Measurements from ENCODE around the gene ESF1. TPM values are rescaled to one million over a fixed set of nuclear protein-coding genes. Genes with fewer than 3 reads are reported as not detected.
A peak's percentile ranks its signal among the peaks of the same experiment; 100 is the strongest.

The ESF1 gene
- total and polyA plus RNA-seq, 7 experiments from 2014 or later, result 7.2 to 16.9 (median 10.7) TPM

DNA sequence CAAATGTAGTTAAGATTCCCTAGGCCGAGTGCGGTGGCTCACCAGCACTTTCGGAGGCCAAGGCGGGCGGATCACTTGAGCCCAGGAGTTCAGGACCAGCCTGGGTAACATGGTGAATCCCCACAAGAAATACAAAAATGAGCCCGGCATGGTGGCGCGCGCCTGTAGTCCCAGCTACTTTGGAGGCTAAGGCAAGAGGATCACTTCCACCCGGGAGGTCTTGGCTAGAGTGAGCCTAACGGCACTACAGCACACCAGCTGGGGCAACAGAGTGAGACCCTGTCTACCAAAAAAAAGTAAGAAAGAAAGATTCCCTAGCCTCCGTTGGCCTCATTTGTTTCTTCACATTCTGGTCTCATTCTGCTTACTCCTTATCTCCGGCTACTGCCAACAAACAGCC, 1.2 kb downstream of the ESF1 start:
- no peaks in the 10 kb centered on the region for H3K9me3 ChIP-seq (ENCODE audit: control insufficient read depth in 2 of 3, low read length in 3 of 3)
- intact Hi-C loops (cut with micrococcal nuclease), result loop anchor here in 1 of 2 donors (10.0 kb wide), 1 partner anchor 1889 kb away; no protein-coding TSS in a partner anchor
- ATAC-seq, result no peak
- H3K27me3 ChIP-seq (ENCODE audit: control insufficient read depth in 2 of 2, insufficient read depth in 2 of 2, low read length in 2 of 2), result no peaks in the 10 kb centered on the region
- no peak for DNase-seq
- H3K4me1 ChIP-seq (ENCODE audit: control insufficient read depth in 2 of 2, insufficient read depth in 2 of 2, low read length in 2 of 2), result peaks cover 14 to 21% of the 10 kb centered on the region in 2 donors
- H3K27ac ChIP-seq (ENCODE audit: low read depth, low read length), result no peak overlapping the region
- Mint-ChIP-seq H3K4me3 (peak overlapping the region in 9 of 10 donors; percentile 26 to 100 (median 98)), H3K36me3 (peaks cover 6 to 30% (median 17%) of the 10 kb centered on the region in 5 donors), H3K4me1 (peaks cover 31 to 85% (median 69%) of the 10 kb centered on the region in 7 donors), H3K27ac (peak overlapping the region in 1 of 9 donors; percentile 96), H3K9me3 (no peaks in the 10 kb centered on the region), H3K27me3 (peaks cover 0 to 2% (median 0%) of the 10 kb centered on the region in 5 donors)
- peak overlapping the region; percentile 83 for H3K4me3 ChIP-seq (ENCODE audit: low read length)
- ChIA-PET CTCF (no interaction called here), POLR2A (interaction anchor here (1.1 kb wide), 1 partner anchor 8 kb away, joined by 5 read pairs; no protein-coding TSS in a partner anchor)
- H3K36me3 ChIP-seq (ENCODE audit: control insufficient read depth in 2 of 3, insufficient read depth in 3 of 3, low read length in 3 of 3), result peaks cover 0 to 24% (median 7%) of the 10 kb centered on the region in 3 experiments

DNA sequence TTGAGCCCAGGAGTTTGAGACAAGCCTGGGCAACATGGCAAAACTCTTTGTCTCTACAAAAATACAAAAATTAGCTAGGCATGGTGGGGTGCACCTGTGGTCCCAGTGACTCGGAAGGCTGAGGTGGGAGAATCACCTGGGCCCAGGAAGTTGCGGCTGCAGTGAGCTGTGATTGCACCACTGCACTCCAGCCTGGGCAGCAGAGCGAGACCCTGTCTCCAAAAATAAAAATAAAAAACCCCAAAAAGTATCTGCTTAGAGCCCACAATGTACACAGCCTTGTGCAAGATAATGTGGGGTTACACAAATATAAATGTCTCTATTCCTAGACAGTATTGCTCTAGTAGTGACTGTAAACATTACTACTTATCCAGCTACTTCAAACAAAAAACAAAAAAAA, 5.9 kb downstream of the ESF1 start:
- ATAC-seq (no peak), DNase-seq (no peak)
- H3K27me3 Mint-ChIP-seq, result no peaks in the 10 kb centered on the region
- peak overlapping the region in 2 of 9 donors; percentile 10 to 65 for H3K27ac Mint-ChIP-seq
- H3K4me3 Mint-ChIP-seq, result peak overlapping the region in 1 of 10 donors; percentile 26
- Histone ChIP-seq H3K4me3 (ENCODE audit: low read length) (no peak overlapping the region), H3K27me3 (ENCODE audit: control insufficient read depth in 2 of 2, insufficient read depth in 2 of 2, low read length in 2 of 2) (no peaks in the 10 kb centered on the region), H3K27ac (ENCODE audit: low read depth, low read length) (no peak overlapping the region), H3K4me1 (ENCODE audit: control insufficient read depth in 2 of 2, insufficient read depth in 2 of 2, low read length in 2 of 2) (peaks cover 4 to 6% of the 10 kb centered on the region in 2 donors), H3K36me3 (ENCODE audit: control insufficient read depth in 2 of 3, insufficient read depth in 3 of 3, low read length in 3 of 3) (peaks cover 12 to 38% (median 13%) of the 10 kb centered on the region in 3 experiments), H3K9me3 (ENCODE audit: control insufficient read depth in 2 of 3, low read length in 3 of 3) (no peaks in the 10 kb centered on the region)
- CTCF ChIA-PET, result no interaction called here
- no peaks in the 10 kb centered on the region for H3K9me3 Mint-ChIP-seq
- POLR2A ChIA-PET, result no interaction called here
- peaks cover 17 to 65% (median 46%) of the 10 kb centered on the region in 7 donors for H3K4me1 Mint-ChIP-seq
- peaks cover 8 to 47% (median 38%) of the 10 kb centered on the region in 5 donors for H3K36me3 Mint-ChIP-seq
- intact Hi-C loops (cut with micrococcal nuclease), result no loop called here

- intact Hi-C loops (cut with micrococcal nuclease), result no loop called here
- no peaks in the 10 kb centered on the region for H3K27me3 Mint-ChIP-seq
- no peaks in the 10 kb centered on the region for H3K9me3 Mint-ChIP-seq
- H3K36me3 Mint-ChIP-seq, result peaks cover 8 to 45% (median 41%) of the 10 kb centered on the region in 5 donors
- Histone ChIP-seq H3K9me3 (ENCODE audit: control insufficient read depth in 2 of 3, low read length in 3 of 3) (no peaks in the 10 kb centered on the region), H3K4me3 (ENCODE audit: low read length) (no peak overlapping the region), H3K27ac (ENCODE audit: low read depth, low read length) (no peak overlapping the region), H3K36me3 (ENCODE audit: control insufficient read depth in 2 of 3, insufficient read depth in 3 of 3, low read length in 3 of 3) (peaks cover 13 to 38% (median 15%) of the 10 kb centered on the region in 3 experiments), H3K4me1 (ENCODE audit: control insufficient read depth in 2 of 2, insufficient read depth in 2 of 2, low read length in 2 of 2) (no peaks in the 10 kb centered on the region), H3K27me3 (ENCODE audit: control insufficient read depth in 2 of 2, insufficient read depth in 2 of 2, low read length in 2 of 2) (no peaks in the 10 kb centered on the region)
- DNase-seq, result no peak
- H3K27ac Mint-ChIP-seq, result peak overlapping the region in 7 of 9 donors; percentile 3 to 44 (median 23)
- POLR2A ChIA-PET, result no interaction called here
- peaks cover 9 to 57% (median 36%) of the 10 kb centered on the region in 7 donors for H3K4me1 Mint-ChIP-seq
- ATAC-seq, result no peak
- no peak overlapping the region for H3K4me3 Mint-ChIP-seq
- CTCF ChIA-PET, result interaction anchor here (2.0 kb wide), 1 partner anchor 11 kb away, joined by 5 read pairs; no protein-coding TSS in a partner anchor
Measured at GRCh38 chr20:13777171-13777601, 7.5 kb downstream of the ESF1 start.

GRCh38 chr20:13775867-13776266, 8.9 kb downstream of the ESF1 start:
- CTCF ChIA-PET, result interaction anchor here (2.0 kb wide), 1 partner anchor 12 kb away, joined by 5 read pairs; no protein-coding TSS in a partner anchor
- peaks cover 8 to 47% (median 44%) of the 10 kb centered on the region in 5 donors for H3K36me3 Mint-ChIP-seq
- ATAC-seq (no peak), DNase-seq (no peak)
- Histone ChIP-seq H3K9me3 (ENCODE audit: control insufficient read depth in 2 of 3, low read length in 3 of 3) (no peaks in the 10 kb centered on the region), H3K4me3 (ENCODE audit: low read length) (no peak overlapping the region), H3K27ac (ENCODE audit: low read depth, low read length) (no peak overlapping the region), H3K36me3 (ENCODE audit: control insufficient read depth in 2 of 3, insufficient read depth in 3 of 3, low read length in 3 of 3) (peaks cover 13 to 41% (median 20%) of the 10 kb centered on the region in 3 experiments), H3K4me1 (ENCODE audit: control insufficient read depth in 2 of 2, insufficient read depth in 2 of 2, low read length in 2 of 2) (no peaks in the 10 kb centered on the region), H3K27me3 (ENCODE audit: control insufficient read depth in 2 of 2, insufficient read depth in 2 of 2, low read length in 2 of 2) (no peaks in the 10 kb centered on the region)
- POLR2A ChIA-PET, result interaction anchor here (1.0 kb wide), 1 partner anchor 8 kb away, joined by 5 read pairs; the partner anchor contains the start of gene ESF1
- intact Hi-C loops (cut with micrococcal nuclease), result no loop called here
- peaks cover 6 to 44% (median 30%) of the 10 kb centered on the region in 7 donors for H3K4me1 Mint-ChIP-seq
- no peaks in the 10 kb centered on the region for H3K9me3 Mint-ChIP-seq
- peak overlapping the region in 2 of 9 donors; percentile 0 to 17 for H3K27ac Mint-ChIP-seq
- H3K27me3 Mint-ChIP-seq, result no peaks in the 10 kb centered on the region
- H3K4me3 Mint-ChIP-seq, result no peak overlapping the region

GRCh38 chr20:13772529-13772928, 12.2 kb downstream of the ESF1 start:
- H3K9me3 Mint-ChIP-seq, result no peaks in the 10 kb centered on the region
- H3K27ac ChIP-seq (ENCODE audit: low read depth, low read length), result no peak overlapping the region

DNA sequence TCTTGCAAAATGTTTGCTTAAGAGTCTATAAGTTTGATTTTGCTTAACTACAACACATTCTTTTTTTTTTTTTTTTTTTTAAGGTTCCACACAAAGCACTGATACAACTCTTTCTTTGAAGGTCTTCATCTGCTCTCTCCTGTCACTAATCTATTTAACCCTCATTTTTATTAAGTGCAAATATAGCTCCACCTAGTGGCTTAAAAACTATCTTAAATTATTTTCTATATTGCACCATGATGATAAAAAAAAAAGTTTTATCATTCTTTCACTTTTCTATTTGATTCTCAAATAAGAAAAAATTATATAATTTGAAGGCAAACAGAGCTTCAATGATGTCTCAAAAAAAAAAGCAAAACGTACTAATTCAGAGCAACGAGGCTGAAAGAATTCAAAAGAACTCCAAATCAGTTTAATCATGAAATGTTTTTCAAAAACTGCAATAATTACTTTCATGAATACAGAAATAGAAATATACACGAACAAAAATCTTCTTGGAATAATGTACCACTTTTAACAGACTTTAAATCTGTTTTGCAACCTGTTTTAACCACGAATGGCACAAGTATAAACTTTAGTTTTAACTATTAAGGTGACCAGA, 12.8 kb downstream of the ESF1 start:
- H3K27me3 Mint-ChIP-seq, result no peaks in the 10 kb centered on the region
- peaks cover 0 to 2% (median 0%) of the 10 kb centered on the region in 11 donors for H3K9me3 Mint-ChIP-seq
- H3K27ac Mint-ChIP-seq, result no peak overlapping the region
- Histone ChIP-seq H3K4me1 (ENCODE audit: control insufficient read depth in 2 of 2, insufficient read depth in 2 of 2, low read length in 2 of 2) (no peaks in the 10 kb centered on the region), H3K27me3 (ENCODE audit: control insufficient read depth in 2 of 2, insufficient read depth in 2 of 2, low read length in 2 of 2) (no peaks in the 10 kb centered on the region), H3K4me3 (ENCODE audit: low read length) (no peak overlapping the region), H3K36me3 (ENCODE audit: control insufficient read depth in 2 of 3, insufficient read depth in 3 of 3, low read length in 3 of 3) (peaks cover 10 to 53% (median 25%) of the 10 kb centered on the region in 3 experiments), H3K9me3 (ENCODE audit: control insufficient read depth in 2 of 3, low read length in 3 of 3) (no peaks in the 10 kb centered on the region), H3K27ac (ENCODE audit: low read depth, low read length) (no peak overlapping the region)
- intact Hi-C loops (cut with micrococcal nuclease), result loop anchor here (1.0 to 5.0 kb wide), 6 partner anchors 160 to 845 kb away; no protein-coding TSS in a partner anchor
- peaks cover 2 to 20% (median 8%) of the 10 kb centered on the region in 7 donors for H3K4me1 Mint-ChIP-seq
- CTCF ChIA-PET, result interaction anchor here (0.6 to 1.4 kb wide), 9 partner anchors 9 to 1130 kb away, joined by 3 to 5 read pairs (median 5); partner anchors contain the start of genes ESF1 and NDUFAF5
- POLR2A ChIA-PET, result interaction anchor here (1.1 kb wide), 1 partner anchor 14 kb away, joined by 3 read pairs; no protein-coding TSS in a partner anchor
- DNase-seq (peak in 4 of 9 donors; percentile 8 to 30 (median 18)), ATAC-seq (peak; percentile 48)
- H3K4me3 Mint-ChIP-seq, result no peak overlapping the region
- peaks cover 6 to 53% (median 47%) of the 10 kb centered on the region in 5 donors for H3K36me3 Mint-ChIP-seq

More at GRCh38 chr20:13772529-13772928, 12.2 kb downstream of the ESF1 start:
- Mint-ChIP-seq H3K27me3 (no peaks in the 10 kb centered on the region), H3K36me3 (peaks cover 8 to 52% (median 46%) of the 10 kb centered on the region in 5 donors), H3K4me3 (no peak overlapping the region), H3K27ac (peak overlapping the region in 1 of 9 donors; percentile 63), H3K4me1 (peaks cover 4 to 24% (median 14%) of the 10 kb centered on the region in 7 donors)
- intact Hi-C loops (cut with micrococcal nuclease), result loop anchor here (1.0 to 5.0 kb wide), 5 partner anchors 160 to 845 kb away; no protein-coding TSS in a partner anchor
- peaks cover 10 to 48% (median 20%) of the 10 kb centered on the region in 3 experiments for H3K36me3 ChIP-seq (ENCODE audit: control insufficient read depth in 2 of 3, insufficient read depth in 3 of 3, low read length in 3 of 3)
- ChIA-PET POLR2A (interaction anchor here (1.1 kb wide), 1 partner anchor 13 kb away, joined by 3 read pairs; no protein-coding TSS in a partner anchor), CTCF (interaction anchor here (0.8 to 1.4 kb wide), 4 partner anchors 9 to 655 kb away, joined by 5 read pairs; partner anchors contain the start of genes ESF1 and NDUFAF5)
- no peaks in the 10 kb centered on the region for H3K4me1 ChIP-seq (ENCODE audit: control insufficient read depth in 2 of 2, insufficient read depth in 2 of 2, low read length in 2 of 2)
- no peak overlapping the region for H3K4me3 ChIP-seq (ENCODE audit: low read length)
- H3K9me3 ChIP-seq (ENCODE audit: control insufficient read depth in 2 of 3, low read length in 3 of 3), result no peaks in the 10 kb centered on the region
- no peak for ATAC-seq
- no peak for DNase-seq
- H3K27me3 ChIP-seq (ENCODE audit: control insufficient read depth in 2 of 2, insufficient read depth in 2 of 2, low read length in 2 of 2), result no peaks in the 10 kb centered on the region
